Activated CD8-positive, alpha-beta memory T cell treated with anti-CD3 and anti-CD28 coated beads for 24 hours (primary cell): Measurements from ENCODE around the gene TET2.

Experiments
- DNase-seq: peaks from one replicate; pipeline ENCODE4 v3.0.0-alpha.2; 2020

TET2 gene

DNA sequence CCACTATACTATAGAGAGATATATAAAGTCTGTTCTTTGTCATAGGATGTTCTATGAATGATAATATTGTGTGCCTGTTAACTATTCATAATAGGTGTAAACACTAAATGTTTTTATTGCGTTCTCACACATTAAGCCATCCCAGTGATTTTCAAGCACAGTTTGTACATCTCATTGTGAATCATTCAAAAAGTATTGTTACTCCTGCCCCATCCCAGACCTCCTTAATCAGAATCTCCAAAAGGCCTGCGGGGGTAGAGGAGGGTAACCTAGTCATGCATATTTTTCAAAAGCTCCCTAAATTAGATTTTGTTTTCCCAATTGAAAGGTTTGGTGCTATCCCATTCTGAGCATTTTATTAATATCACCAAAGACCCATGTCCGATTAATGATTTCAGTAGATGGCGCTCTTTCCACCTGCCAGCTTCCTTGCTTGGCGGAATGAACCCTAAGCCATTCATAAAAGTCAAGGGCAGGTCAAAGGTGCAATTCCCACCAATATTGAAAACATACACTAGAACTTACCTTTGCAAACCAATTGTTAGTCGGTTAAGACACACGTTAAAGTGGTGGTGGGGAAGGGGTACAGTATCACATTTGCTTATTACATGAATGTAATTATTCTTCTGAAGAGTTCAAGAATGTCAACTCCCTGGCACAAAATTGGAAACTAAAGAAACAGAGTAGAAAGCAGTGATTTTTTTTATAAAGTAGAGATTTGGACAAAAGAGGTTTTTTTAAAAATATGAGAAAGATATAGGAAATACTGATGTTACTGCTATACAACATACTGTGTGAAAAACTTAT lies 5.8 kb upstream of the TET2 start:
- peak; percentile 60 for DNase-seq

GRCh38 chr4:105145156-105145902 lies 1.3 kb upstream of the TET2 start:
- peak; percentile 74 for DNase-seq

GRCh38 chr4:105145903-105146275 lies 787 bp upstream of the TET2 start:
- no peak for DNase-seq

GRCh38 chr4:105147016-105147552 lies 408 bp downstream of the TET2 start:
- no peak for DNase-seq

GRCh38 chr4:105147553-105148161 lies 981 bp downstream of the TET2 start:
- peak; percentile 71 for DNase-seq

- DNase-seq, result no peak
These were observed 1.7 kb downstream of the TET2 start for GRCh38 chr4:105148356-105148755.

GRCh38 chr4:105148776-105149175 lies 2.1 kb downstream of the TET2 start:
- DNase-seq, result no peak

- no peak for DNase-seq
These were observed 3.1 kb downstream of the TET2 start for GRCh38 chr4:105149771-105150170.

GRCh38 chr4:105150503-105150902 lies 3.8 kb downstream of the TET2 start:
- no peak for DNase-seq

DNA sequence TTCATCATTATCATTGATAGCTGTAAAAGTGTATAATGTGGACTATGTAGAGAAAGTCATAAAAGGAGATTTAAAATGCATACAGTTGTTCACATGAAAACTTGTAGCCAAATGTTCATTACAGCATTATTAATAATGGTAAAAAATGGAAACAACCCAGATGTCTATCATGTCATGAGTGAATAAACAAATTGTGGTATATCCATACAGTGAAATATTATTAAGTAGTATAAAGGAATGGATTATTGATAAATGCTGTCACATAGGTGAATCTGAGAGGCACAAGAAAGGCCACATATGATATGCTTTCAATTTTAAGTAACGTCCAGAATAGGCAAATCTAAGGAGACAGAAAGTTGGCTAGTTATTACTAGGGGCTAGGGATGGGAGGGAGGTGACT lies 7.1 kb downstream of the TET2 start:
- DNase-seq, result no peak

DNA sequence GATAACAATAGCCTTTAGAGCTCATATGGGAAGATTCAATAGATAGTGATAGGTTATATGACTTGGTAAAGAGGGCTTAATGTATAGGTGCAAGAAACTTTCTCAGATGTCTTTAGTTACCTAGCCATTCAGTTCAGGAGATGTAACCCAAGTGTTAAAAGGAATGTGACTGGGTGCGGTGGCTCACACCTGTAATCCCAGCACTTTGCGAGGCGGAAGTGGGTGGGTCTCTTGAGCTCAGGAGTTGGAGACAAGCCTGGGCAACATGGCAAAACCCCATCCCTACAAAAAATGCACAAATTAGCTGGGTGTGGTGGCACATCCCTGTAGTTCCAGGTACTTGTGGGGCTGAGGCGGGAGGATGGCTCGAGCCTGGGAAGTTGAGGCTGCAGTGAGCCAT lies 7.9 kb downstream of the TET2 start:
- DNase-seq, result no peak

GRCh38 chr4:105155426-105155825 lies 8.8 kb downstream of the TET2 start:
- DNase-seq, result no peak

DNA sequence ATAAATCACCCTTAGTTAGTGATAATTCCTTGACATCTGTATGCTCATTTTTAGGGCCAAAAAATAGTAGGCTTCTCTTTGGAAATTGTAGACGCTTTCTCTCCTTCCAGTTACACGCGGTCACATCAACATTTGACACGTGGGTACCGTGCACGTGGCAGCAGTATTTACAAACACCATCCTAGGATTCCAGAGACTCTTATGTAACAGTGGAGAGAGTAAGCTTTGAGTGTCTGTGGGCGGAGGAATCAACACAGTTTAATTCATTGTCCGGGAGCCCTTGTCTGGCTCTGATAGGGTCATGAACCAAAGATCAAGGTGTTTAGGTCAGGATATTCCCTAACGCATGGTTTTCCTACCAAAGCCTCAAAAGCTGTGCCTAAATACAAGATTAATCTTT lies 12.2 kb downstream of the TET2 start:
- DNase-seq, result no peak

- DNase-seq, result no peak
These were observed 15.6 kb downstream of the TET2 start for GRCh38 chr4:105162123-105162796.

DNA sequence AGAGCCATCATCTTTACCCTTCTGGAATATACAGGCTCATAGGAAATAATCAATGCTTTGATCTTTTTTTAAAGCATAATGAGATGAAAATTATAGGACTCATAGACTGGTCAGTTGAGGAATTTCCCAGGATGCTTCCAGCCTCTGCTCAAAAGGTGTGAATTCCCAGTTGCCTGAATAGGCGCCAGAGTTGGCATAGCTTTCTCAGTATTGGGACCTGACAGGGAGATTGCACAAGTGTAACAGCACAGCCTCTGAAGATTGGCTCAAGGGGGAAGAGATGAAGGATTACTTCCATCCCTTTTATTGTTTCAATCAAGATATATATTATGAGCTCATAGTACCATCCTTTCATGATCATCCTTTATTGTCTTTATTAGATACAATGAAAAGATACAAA lies 17.9 kb downstream of the TET2 start:
- DNase-seq, result no peak

- DNase-seq, result no peak
These were observed 19.4 kb downstream of the TET2 start for GRCh38 chr4:105166066-105166465.

DNA sequence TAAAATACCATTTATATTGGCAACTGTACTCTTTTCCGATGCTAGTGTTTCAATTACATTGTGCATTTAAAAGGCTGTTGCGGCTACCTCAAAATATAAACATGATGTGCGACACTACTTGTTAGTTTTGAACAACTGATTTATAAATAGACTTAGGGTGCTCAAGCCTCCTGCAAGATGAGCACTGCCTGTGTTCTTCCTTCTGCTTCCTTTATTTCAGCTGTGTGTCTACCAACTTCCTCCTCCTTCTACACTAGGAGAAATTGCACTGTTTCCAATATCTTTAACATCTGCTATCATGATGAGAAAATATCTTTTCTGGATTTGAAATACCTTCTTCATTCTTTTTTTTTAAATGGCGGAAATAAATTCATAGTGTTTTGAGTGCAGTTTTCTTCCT lies 24.0 kb downstream of the TET2 start:
- no peak for DNase-seq

DNA sequence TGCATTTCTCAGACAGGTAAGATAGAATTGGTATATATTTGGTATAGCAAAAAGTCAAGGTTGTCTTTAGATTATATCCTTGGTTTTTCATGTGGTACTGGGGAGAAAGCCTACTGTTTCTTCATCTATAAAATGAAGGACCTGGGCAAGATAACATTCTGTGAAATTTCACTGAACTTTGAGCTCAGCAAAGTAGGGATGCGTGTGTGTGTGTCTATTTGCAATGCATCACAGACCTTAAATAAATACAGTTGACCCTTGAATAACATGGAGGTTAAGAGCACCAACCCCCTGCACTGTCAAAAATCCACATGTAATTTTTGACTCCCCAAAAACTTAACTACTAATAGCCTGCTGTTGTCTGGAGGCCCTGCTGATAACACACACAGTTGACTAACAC lies 25.2 kb downstream of the TET2 start:
- DNase-seq, result no peak

DNA sequence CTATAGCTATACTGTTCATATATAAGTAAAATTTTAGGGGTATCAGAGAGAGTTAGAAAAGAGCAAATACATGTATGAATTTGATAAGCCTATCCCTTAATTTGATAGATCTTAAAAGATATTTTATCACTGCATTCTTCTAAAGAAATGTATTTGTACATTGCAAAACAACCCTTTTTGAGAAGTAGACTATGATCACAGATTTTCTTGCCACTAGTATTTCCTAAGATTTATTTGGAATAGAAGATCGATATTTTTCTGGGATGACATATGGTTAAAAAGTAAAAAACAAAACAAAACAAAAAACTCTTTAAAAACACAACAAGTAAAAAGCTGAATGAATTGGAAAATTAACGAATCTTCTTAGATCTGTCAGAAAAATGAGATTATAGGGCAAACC lies 27.4 kb downstream of the TET2 start:
- DNase-seq, result no peak

DNA sequence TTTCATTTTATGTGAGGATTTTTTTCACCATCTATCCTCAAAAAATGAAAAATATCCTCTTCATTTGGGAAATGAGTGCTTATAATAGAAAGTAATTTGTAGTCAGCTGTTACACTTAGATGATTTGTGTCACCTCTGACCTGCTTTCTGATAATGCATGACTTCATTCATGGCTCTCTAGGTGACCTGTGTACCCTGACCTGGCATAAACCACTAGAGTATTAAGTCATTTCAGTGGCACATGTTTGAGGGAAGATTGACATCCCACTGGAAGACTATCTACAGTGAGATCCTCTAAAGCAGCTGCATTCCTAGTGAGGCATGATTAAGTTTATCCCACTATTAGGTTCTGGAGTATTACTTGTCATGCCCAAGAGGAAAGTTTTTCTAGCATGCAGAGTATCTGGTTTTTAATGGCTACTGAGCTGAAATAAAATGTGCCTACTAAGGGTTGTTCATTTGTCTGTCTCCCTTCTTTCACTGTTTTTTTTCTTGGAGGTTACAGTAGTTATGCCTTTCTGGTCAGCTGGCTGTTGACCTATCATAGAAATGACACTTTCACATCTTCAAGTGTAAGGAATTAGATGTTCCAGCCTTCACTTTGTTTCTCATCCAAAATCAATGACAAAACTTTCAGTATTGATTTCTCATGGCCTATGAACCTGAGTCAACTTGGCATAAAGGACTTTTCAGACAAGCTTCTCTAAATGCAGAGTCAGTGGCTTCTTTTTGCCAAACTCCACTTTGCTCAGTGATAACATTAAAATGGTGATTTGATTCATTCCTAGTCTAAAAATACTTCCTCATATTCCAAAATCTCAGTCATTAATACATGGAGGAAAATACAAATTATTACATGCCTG lies 33.1 kb downstream of the TET2 start:
- no peak for DNase-seq

DNA sequence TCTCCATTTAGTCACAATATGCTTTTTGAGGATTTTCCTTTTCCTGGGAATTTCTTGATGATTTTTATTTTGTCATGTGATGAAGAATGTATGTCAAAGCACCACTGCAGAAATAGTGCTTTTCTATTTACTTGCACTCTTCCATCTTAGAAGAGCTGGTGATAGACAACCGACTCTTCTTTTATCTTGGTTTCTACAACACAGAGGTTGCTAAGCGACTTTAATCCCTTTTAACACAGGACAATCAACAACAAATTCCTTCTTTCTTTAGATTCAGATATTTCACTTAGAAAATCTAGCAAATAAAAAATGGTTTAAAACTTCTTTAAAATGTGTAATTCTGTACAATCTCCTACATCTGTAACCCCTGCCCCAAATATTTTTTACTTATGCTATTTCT lies 34.6 kb downstream of the TET2 start:
- DNase-seq, result no peak

DNA sequence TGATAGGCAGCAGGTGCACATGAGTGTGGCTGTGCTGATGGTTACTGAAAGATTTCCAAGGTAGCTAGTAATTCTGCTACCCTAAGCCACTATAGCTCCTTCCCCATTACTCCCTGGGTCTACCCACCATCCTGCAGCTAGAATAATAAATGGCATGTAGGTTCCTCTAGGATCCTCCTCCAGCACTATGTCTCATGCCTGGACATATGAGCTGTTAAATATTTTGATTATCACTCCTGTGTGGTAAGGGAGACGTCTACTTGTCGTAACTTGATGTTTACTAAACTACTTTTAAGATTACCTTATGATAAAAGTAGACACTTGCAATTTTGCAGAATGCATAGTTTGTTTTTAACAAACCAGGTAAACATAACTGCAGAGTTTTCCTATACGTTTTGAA lies 35.5 kb downstream of the TET2 start:
- DNase-seq, result no peak
